ENCODE data around the gene FPR3. TPM values are rescaled to one million over a fixed set of nuclear protein-coding genes. Genes with fewer than 3 reads are reported as not detected.
"Not testable (repeated sequence)": the region's sequence is repeated elsewhere in the genome, so short reads cannot be mapped to it uniquely, and the experiment has no call there.

Gene FPR3
- total RNA-seq, 2 donors from 2014 or later: 1.6 to 4.9 TPM

DNA sequence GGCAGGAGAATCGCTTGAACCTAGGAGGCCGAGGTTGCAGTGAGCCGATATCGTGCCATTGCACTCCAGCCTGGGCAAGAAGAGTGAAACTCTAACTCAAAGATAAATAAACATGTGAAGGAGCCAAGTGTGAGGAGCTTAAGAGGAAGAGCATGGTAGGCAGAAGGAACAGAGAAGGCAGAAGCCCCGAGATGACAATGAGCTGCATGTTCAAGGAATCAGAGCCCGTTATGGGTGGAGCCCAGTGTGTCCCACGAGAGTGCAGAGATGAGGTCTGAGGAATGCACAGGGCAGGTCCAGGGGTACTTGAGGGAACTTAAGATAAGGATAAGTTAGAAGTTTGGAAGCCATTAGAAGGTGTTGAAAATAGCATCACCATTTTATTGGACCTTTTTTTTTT, 33.3 kb upstream of the FPR3 start:
- Histone ChIP-seq H3K36me3 (replicated peaks in 1 of 2; ENCODE audit: insufficient read depth in 1 of 2, low read depth in 2 of 2) (no peaks in the 10 kb centered on the region), H3K27me3 (no peaks in the 10 kb centered on the region), H3K27ac (no peak overlapping the region), H3K4me1 (no peaks in the 10 kb centered on the region), H3K4me3 (no peak overlapping the region), H3K9me3 (no peaks in the 10 kb centered on the region)
- 64 to 65% methylated on average over 7 of the region's 7 CpGs for WGBS, 2 donors
- intact Hi-C loops (cut with DNase I): no loop called here
- ATAC-seq: no peak
- DNase-seq: no peak
- TF ChIP-seq, protein P1, sequence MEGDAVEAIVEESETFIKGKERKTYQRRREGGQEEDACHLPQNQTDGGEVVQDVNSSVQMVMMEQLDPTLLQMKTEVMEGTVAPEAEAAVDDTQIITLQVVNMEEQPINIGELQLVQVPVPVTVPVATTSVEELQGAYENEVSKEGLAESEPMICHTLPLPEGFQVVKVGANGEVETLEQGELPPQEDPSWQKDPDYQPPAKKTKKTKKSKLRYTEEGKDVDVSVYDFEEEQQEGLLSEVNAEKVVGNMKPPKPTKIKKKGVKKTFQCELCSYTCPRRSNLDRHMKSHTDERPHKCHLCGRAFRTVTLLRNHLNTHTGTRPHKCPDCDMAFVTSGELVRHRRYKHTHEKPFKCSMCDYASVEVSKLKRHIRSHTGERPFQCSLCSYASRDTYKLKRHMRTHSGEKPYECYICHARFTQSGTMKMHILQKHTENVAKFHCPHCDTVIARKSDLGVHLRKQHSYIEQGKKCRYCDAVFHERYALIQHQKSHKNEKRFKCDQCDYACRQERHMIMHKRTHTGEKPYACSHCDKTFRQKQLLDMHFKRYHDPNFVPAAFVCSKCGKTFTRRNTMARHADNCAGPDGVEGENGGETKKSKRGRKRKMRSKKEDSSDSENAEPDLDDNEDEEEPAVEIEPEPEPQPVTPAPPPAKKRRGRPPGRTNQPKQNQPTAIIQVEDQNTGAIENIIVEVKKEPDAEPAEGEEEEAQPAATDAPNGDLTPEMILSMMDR (IDR thresholded peaks at IDR 0.05): no peak
- TF ChIP-seq POLR2A (IDR thresholded peaks at IDR 0.05): no peak

DNA sequence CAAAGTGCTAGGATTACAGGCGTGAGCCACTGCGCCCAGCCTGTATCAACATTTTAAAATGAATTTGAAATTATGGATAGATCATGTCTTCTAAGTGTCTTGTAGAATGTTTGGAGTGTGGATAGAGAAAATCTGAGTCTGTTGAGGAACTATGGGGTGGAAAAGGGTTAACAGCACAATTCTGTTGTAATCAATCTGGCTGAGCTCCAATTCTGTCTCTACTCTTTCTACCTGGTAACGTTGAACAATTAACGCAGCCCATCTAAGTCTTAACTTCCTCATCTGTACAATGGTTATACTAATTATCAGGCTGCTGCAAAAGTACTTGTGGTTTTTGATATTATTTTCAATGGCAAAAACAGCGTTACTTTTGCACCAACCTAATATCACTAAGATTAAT, 29.9 kb upstream of the FPR3 start:
- Histone ChIP-seq H3K9me3 (no peaks in the 10 kb centered on the region), H3K27me3 (no peaks in the 10 kb centered on the region), H3K4me1 (no peaks in the 10 kb centered on the region), H3K4me3 (no peak overlapping the region), H3K27ac (no peak overlapping the region), H3K36me3 (replicated peaks in 1 of 2; ENCODE audit: insufficient read depth in 1 of 2, low read depth in 2 of 2) (no peaks in the 10 kb centered on the region)
- no peak for TF ChIP-seq POLR2A (IDR thresholded peaks at IDR 0.05)
- TF ChIP-seq, protein P1 (IDR thresholded peaks at IDR 0.05): no peak
- DNase-seq (no peak), ATAC-seq (no peak)
- 26 to 29% methylated on average over 5 of the region's 5 CpGs for WGBS, 2 donors
- intact Hi-C loops (cut with DNase I): no loop called here

DNA sequence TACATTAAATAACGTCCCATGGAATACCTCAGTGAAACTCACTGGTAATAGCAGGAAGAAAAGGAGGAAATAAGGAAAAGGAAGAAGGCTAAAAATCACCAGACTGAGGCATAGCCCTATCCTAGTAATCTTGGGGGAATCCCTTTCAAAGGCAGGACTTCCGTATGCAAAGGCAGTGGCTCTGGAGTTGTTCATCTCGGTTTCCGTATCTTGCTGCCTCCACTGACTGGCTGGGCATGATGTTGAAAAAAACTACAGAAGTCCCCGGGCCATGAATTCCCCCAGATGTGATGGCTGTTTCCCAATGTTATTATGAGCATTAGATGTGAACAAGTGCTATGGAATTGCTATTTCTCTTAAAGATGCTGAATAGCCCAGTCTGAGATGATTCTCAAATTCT, 28.5 kb upstream of the FPR3 start:
- Histone ChIP-seq H3K27me3 (no peaks in the 10 kb centered on the region), H3K27ac (no peak overlapping the region), H3K4me3 (no peak overlapping the region), H3K4me1 (no peaks in the 10 kb centered on the region), H3K36me3 (replicated peaks in 1 of 2; ENCODE audit: insufficient read depth in 1 of 2, low read depth in 2 of 2) (no peaks in the 10 kb centered on the region), H3K9me3 (no peaks in the 10 kb centered on the region)
- TF ChIP-seq, protein P1 (IDR thresholded peaks at IDR 0.05): no peak
- TF ChIP-seq POLR2A (IDR thresholded peaks at IDR 0.05): no peak
- ATAC-seq (no peak), DNase-seq (no peak)
- whole genome bisulfite sequencing, 2 donors: 49 to 51% methylated on average over 5 of the region's 5 CpGs
- intact Hi-C loops (cut with DNase I): no loop called here

DNA sequence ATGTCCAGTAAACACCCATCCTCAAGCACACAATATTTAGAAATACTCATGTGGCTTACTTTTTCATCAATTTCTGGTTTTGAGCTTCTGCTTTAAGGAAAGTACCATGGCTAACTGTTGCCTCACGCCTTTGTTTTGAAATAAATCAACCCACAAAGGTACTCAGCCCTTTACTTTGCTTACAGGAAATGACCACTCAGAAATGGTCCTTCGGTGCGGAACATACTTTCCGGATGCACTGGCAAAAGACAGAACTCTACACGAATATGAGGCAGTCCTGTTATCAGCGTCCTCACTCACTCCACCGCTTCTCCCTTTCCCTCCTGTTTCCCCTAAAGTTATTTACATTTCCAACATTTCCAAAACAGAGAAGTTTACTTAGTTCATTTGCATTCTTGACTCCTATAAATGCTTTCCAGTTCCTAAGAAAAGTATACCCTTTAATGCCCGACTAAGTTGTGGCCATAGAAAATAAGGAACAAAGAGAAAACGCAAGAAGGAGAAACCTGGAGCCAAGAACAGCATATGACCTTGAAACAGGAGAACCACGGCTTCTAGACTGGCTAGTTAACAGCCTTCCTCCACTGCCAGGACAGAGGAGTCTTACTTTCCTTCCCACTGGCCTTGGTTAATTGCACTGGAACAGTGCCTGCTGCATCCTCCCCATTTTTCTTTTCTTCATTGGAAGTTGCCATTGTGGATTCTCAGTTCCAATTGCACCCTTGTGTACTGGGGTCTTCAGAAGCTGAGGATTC, 23.4 kb upstream of the FPR3 start:
- H3K36me3 ChIP-seq (replicated peaks in 1 of 2; ENCODE audit: insufficient read depth in 1 of 2, low read depth in 2 of 2): no peaks in the 10 kb centered on the region
- no peaks in the 10 kb centered on the region for H3K9me3 ChIP-seq
- H3K27ac ChIP-seq: peak overlapping the region in 1 of 4 donors; percentile 53
- no peaks in the 10 kb centered on the region for H3K27me3 ChIP-seq
- WGBS, 2 donors: 29 to 41% methylated on average over 10 of the region's 10 CpGs
- H3K4me3 ChIP-seq: no peak overlapping the region
- DNase-seq (peak in 1 of 4 donors; percentile 46), ATAC-seq (no peak)
- TF ChIP-seq POLR2A (IDR thresholded peaks at IDR 0.05): peak in 1 of 3 donors; percentile 13
- TF ChIP-seq, protein P1 (IDR thresholded peaks at IDR 0.05): no peak
- intact Hi-C loops (cut with DNase I): no loop called here
- H3K4me1 ChIP-seq: no peaks in the 10 kb centered on the region

DNA sequence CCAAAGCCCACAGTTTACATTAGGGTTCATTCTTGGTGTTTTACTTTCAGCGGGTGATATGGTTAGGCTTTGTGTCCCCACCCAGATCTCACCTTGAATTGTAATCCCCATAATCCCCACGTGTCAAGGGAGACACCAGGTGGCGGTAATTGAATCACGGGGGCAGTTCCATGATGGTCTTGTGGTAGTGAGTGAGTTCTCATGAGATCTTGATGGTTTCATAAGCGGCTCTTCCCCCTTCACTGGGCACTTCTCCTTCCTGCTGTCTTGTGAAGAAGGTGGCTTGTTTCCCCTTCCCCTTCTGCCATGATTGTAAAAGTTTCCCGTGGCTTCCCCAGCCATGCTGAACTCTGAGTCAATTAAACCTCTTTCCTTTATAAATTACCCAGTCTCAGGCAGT, 22.0 kb upstream of the FPR3 start:
- WGBS, 2 donors: 31 to 62% methylated on average over 6 of the region's 6 CpGs
- intact Hi-C loops (cut with DNase I): no loop called here

DNA sequence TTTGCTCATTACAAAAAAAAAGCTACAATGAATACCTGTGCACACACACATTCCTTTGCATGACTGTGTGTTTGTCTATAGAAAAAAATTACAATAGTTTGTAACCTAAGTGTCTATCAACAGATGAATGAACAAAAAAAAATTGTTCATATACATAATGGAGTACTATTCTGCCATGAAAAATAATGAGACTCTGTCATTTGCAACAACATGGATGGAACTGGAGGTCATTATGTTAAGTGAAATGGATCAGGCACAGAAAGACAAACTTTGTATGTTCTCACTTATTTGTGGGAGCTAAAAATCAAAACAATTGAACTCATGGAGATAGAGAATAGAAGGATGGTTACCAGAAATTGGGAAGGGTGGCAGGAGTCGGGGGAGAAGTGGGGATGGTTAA, 18.4 kb upstream of the FPR3 start:
- intact Hi-C loops (cut with DNase I); ATAC-seq; H3K36me3 ChIP-seq (replicated peaks in 1 of 2; ENCODE audit: insufficient read depth in 1 of 2, low read depth in 2 of 2); H3K27me3 ChIP-seq; DNase-seq; H3K4me1 ChIP-seq; H3K27ac ChIP-seq; H3K4me3 ChIP-seq; H3K9me3 ChIP-seq: not testable (repeated sequence)
- WGBS, 2 donors: 59 to 69% methylated on average over 1 of the region's 1 CpG

More for the DNA sequence above, 22.0 kb upstream of the FPR3 start:
- Histone ChIP-seq H3K4me3 (no peak overlapping the region), H3K9me3 (no peaks in the 10 kb centered on the region), H3K36me3 (replicated peaks in 1 of 2; ENCODE audit: insufficient read depth in 1 of 2, low read depth in 2 of 2) (no peaks in the 10 kb centered on the region), H3K4me1 (no peaks in the 10 kb centered on the region), H3K27me3 (no peaks in the 10 kb centered on the region), H3K27ac (no peak overlapping the region)
- no peak for TF ChIP-seq POLR2A (IDR thresholded peaks at IDR 0.05)
- TF ChIP-seq, protein P1 (IDR thresholded peaks at IDR 0.05): no peak
- ATAC-seq (no peak), DNase-seq (no peak)

Data from body of pancreas (tissue), 4 donors.